ENCODE data around the gene KIZ.

KIZ gene

DNA sequence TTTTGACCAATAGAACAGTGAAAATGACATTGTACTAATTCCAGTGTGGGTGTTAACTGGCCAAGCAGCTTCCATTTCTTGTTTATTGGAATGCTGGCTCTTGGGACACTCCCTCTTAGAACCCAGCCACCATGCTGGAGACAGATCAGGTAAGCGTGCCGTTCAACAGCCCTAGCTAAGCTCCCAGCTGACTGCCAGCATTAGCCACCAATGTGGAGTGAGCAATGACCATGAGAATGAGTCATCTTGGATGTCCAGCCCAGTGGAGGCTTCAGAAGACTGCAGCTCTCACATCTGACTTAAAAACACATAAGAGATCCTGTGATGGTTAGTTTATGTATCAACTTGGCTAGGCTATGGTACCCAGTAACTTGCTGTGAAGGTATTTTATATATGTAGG lies 16.7 kb upstream of the KIZ start:
- Histone ChIP-seq H3K27ac (no peak overlapping the region), H3K9me3 (ENCODE audit: severe bottlenecking) (no peaks in the 10 kb centered on the region), H3K36me3 (no peaks in the 10 kb centered on the region), H3K4me3 (ENCODE audit: low read depth, low read length) (no peak overlapping the region), H3K27me3 (ENCODE audit: insufficient read depth, low read depth, severe bottlenecking) (peaks cover 76% of the 10 kb centered on the region)
- DNase-seq: no peak
- TF ChIP-seq, protein P1, sequence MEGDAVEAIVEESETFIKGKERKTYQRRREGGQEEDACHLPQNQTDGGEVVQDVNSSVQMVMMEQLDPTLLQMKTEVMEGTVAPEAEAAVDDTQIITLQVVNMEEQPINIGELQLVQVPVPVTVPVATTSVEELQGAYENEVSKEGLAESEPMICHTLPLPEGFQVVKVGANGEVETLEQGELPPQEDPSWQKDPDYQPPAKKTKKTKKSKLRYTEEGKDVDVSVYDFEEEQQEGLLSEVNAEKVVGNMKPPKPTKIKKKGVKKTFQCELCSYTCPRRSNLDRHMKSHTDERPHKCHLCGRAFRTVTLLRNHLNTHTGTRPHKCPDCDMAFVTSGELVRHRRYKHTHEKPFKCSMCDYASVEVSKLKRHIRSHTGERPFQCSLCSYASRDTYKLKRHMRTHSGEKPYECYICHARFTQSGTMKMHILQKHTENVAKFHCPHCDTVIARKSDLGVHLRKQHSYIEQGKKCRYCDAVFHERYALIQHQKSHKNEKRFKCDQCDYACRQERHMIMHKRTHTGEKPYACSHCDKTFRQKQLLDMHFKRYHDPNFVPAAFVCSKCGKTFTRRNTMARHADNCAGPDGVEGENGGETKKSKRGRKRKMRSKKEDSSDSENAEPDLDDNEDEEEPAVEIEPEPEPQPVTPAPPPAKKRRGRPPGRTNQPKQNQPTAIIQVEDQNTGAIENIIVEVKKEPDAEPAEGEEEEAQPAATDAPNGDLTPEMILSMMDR (IDR thresholded peaks at IDR 0.05; ENCODE audit: low read depth, low read length): no peak

DNA sequence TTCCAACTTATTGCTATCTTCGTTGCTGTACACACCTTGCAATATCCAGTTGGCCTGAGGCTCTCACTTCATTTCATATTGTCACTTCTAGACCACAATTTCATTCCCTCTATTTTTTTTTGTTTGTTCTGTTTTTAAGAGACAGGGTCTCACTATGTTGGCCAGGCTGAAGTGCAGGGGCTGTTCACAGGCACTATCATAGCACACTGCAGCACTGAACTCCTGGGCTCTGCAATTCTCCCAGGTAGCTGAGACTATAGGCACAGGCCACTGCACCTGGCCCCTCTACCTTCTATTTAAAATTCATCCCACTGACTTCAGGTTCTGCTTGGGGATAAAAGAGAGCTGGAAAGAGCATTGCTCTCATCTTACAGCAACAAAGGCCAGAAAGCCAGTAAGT lies 15.1 kb upstream of the KIZ start:
- Histone ChIP-seq H3K9me3 (ENCODE audit: severe bottlenecking) (no peaks in the 10 kb centered on the region), H3K27me3 (ENCODE audit: insufficient read depth, low read depth, severe bottlenecking) (peaks cover 68% of the 10 kb centered on the region), H3K27ac (no peak overlapping the region), H3K4me3 (ENCODE audit: low read depth, low read length) (no peak overlapping the region), H3K36me3 (no peaks in the 10 kb centered on the region)
- DNase-seq: no peak
- TF ChIP-seq, protein P1 (IDR thresholded peaks at IDR 0.05; ENCODE audit: low read depth, low read length): no peak

DNA sequence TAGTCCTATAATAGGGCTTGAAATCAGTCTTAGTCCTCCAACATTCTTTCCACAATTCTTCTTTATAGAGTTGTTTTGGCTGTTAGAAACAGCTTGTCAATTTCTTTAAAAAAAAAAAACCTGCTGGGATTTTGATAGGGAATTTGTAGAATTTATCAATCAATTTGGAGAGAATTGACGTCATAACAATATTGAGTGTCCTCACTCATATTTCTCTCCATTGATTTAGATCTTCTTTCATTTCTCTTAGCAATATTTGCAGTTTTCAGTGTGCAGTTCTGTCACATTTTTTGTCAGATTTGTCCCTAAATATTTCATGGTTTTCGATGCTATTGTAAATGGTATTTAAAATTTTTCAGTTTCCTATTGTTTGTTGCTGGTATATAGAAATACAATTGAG lies 14.5 kb upstream of the KIZ start:
- TF ChIP-seq, protein P1 (IDR thresholded peaks at IDR 0.05; ENCODE audit: low read depth, low read length): no peak
- Histone ChIP-seq H3K27ac (no peak overlapping the region), H3K36me3 (no peaks in the 10 kb centered on the region), H3K4me3 (ENCODE audit: low read depth, low read length) (no peak overlapping the region), H3K9me3 (ENCODE audit: severe bottlenecking) (no peaks in the 10 kb centered on the region), H3K27me3 (ENCODE audit: insufficient read depth, low read depth, severe bottlenecking) (peaks cover 65% of the 10 kb centered on the region)
- DNase-seq: no peak

DNA sequence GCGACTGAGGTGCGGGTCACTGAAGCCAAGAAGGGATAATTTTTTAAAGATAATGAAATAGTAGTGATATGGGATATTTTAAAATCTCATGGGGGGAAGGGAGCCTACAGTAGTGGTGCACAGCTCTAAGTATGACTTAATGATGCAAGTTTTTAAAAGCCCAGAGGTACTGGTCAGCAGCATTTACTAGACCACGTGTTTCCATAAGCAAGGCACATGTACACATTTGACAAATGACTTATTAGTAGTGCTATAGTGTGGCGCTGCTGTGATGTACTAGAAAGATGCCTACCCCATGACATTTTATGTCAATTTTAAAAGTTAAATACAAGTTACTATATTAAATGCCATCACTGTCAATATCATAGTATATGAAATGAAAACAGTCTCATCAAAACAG lies 12.2 kb upstream of the KIZ start:
- no peak for DNase-seq
- TF ChIP-seq, protein P1 (IDR thresholded peaks at IDR 0.05; ENCODE audit: low read depth, low read length): no peak
- H3K36me3 ChIP-seq: no peaks in the 10 kb centered on the region
- H3K27ac ChIP-seq: no peak overlapping the region
- H3K9me3 ChIP-seq (ENCODE audit: severe bottlenecking): no peaks in the 10 kb centered on the region
- H3K27me3 ChIP-seq (ENCODE audit: insufficient read depth, low read depth, severe bottlenecking): peaks cover 65% of the 10 kb centered on the region
- no peak overlapping the region for H3K4me3 ChIP-seq (ENCODE audit: low read depth, low read length)

DNA sequence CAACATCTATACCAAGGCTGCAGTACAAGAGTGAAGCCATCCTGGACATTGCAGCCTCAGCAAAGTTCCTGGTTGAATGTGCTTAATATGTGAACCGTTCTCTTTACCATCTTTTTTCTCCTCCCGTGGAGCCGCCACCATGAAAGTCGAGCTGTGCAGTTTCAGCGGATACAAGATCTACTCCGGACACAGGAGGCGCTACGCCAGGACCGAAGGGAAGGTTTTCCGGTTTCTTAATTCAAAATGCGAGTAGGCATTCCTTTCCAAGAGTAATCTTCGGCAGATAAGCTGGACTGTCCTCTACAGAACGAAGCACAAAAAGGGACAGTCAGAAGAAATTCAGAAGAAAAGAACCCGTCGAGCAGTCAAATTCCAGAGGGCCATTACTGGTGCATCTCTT lies 11.3 kb upstream of the KIZ start:
- Histone ChIP-seq H3K36me3 (no peaks in the 10 kb centered on the region), H3K27ac (no peak overlapping the region), H3K4me3 (ENCODE audit: low read depth, low read length) (no peak overlapping the region), H3K9me3 (ENCODE audit: severe bottlenecking) (no peaks in the 10 kb centered on the region), H3K27me3 (ENCODE audit: insufficient read depth, low read depth, severe bottlenecking) (peaks cover 64% of the 10 kb centered on the region)
- no peak for DNase-seq
- TF ChIP-seq, protein P1 (IDR thresholded peaks at IDR 0.05; ENCODE audit: low read depth, low read length): no peak

DNA sequence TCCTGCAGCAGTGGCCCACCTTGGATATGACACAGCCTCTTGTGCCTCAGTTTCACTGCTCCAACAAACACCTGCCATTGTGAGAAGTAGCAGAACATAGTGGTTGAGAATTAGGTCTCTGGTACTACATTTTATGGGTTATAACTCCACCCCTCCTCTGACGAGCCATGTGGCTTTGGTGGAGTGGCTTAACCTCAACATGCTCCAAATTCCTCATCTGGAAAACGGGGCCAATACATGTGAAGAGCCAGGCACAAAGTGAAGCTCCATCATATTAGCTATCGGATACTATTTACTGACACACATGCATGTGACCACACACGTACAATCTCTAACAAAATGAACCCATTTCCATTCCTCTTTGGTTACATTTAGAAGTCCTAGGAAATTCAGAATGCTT lies 8.4 kb upstream of the KIZ start:
- TF ChIP-seq, protein P1 (IDR thresholded peaks at IDR 0.05; ENCODE audit: low read depth, low read length): no peak
- Histone ChIP-seq H3K36me3 (no peaks in the 10 kb centered on the region), H3K4me3 (ENCODE audit: low read depth, low read length) (no peak overlapping the region), H3K27ac (no peak overlapping the region), H3K27me3 (ENCODE audit: insufficient read depth, low read depth, severe bottlenecking) (peaks cover 43% of the 10 kb centered on the region), H3K9me3 (ENCODE audit: severe bottlenecking) (no peaks in the 10 kb centered on the region)
- no peak for DNase-seq
